ENCODE data around the gene ALOX12. TPM values are rescaled to one million over a fixed set of nuclear protein-coding genes. Genes with fewer than 3 reads are reported as not detected.

ALOX12 gene
- total and polyA plus RNA-seq, 12 donors = 0.16 to 0.39 (median 0.23) TPM; not detected in 9

- peak in 2 of 7 donors; percentile 45 to 67 for DNase-seq
- Histone ChIP-seq H3K36me3 (replicated peaks in 1 of 2) (peaks cover 0 to 38% of the 10 kb centered on the region in 2 donors), H3K4me3 (no peak overlapping the region), H3K27me3 (no peaks in the 10 kb centered on the region), H3K9me3 (replicated peaks in 1 of 3) (no peaks in the 10 kb centered on the region), H3K4me1 (replicated peaks in 1 of 2) (no peaks in the 10 kb centered on the region), H3K27ac (no peak overlapping the region)
- 69 to 76% (median 74%) methylated on average over 10 of the region's 10 CpGs for WGBS, 4 donors
- intact Hi-C loops (cut with DNase I) = loop anchor here (10.0 kb wide), 1 partner anchor 337 kb away; no protein-coding TSS in a partner anchor
- TF ChIP-seq POLR2A (IDR thresholded peaks at IDR 0.05) = no peak
- peak in 5 of 6 experiments; percentile 26 to 41 (median 37) for TF ChIP-seq CTCF (IDR thresholded peaks at IDR 0.05)
Measured at GRCh38 chr17:7001318-7001961, 5.6 kb downstream of the ALOX12 start.

GRCh38 chr17:7002288-7003047, 6.6 kb downstream of the ALOX12 start:
- peaks cover 0 to 38% of the 10 kb centered on the region in 2 donors for H3K36me3 ChIP-seq (replicated peaks in 1 of 2)
- no peaks in the 10 kb centered on the region for H3K9me3 ChIP-seq (replicated peaks in 1 of 3)
- H3K4me1 ChIP-seq (replicated peaks in 1 of 2) = no peaks in the 10 kb centered on the region
- DNase-seq = no peak
- TF ChIP-seq CTCF (IDR thresholded peaks at IDR 0.05) = no peak
- TF ChIP-seq POLR2A (IDR thresholded peaks at IDR 0.05) = no peak
- intact Hi-C loops (cut with DNase I) = loop anchor here (10.0 kb wide), 1 partner anchor 338 kb away; no protein-coding TSS in a partner anchor
- H3K27me3 ChIP-seq = no peaks in the 10 kb centered on the region
- H3K4me3 ChIP-seq = no peak overlapping the region
- 91 to 94% (median 93%) methylated on average over 6 of the region's 6 CpGs for WGBS, 4 donors
- H3K27ac ChIP-seq = no peak overlapping the region

GRCh38 chr17:7003745-7004144, 7.9 kb downstream of the ALOX12 start:
- Histone ChIP-seq H3K27me3 (no peaks in the 10 kb centered on the region), H3K9me3 (replicated peaks in 1 of 3) (no peaks in the 10 kb centered on the region), H3K4me1 (replicated peaks in 1 of 2) (no peaks in the 10 kb centered on the region), H3K27ac (no peak overlapping the region), H3K4me3 (no peak overlapping the region), H3K36me3 (replicated peaks in 1 of 2) (peaks cover 0 to 38% of the 10 kb centered on the region in 2 donors)
- 87 to 99% (median 93%) methylated on average over 2 of the region's 2 CpGs for WGBS, 4 donors
- intact Hi-C loops (cut with DNase I) = loop anchor here (10.0 kb wide), 1 partner anchor 339 kb away; no protein-coding TSS in a partner anchor
- TF ChIP-seq POLR2A (IDR thresholded peaks at IDR 0.05) (no peak), CTCF (IDR thresholded peaks at IDR 0.05) (no peak)
- DNase-seq = no peak
